Measurements from ENCODE around the gene MKRN2. TPM values are rescaled to one million over a fixed set of nuclear protein-coding genes. Genes with fewer than 3 reads are reported as not detected.
"Not testable (repeated sequence)": the region's sequence is repeated elsewhere in the genome, so short reads cannot be mapped to it uniquely, and the experiment has no call there.

MKRN2 gene
- total RNA-seq, 1 experiment from 2014 or later = 29.0 TPM

DNA sequence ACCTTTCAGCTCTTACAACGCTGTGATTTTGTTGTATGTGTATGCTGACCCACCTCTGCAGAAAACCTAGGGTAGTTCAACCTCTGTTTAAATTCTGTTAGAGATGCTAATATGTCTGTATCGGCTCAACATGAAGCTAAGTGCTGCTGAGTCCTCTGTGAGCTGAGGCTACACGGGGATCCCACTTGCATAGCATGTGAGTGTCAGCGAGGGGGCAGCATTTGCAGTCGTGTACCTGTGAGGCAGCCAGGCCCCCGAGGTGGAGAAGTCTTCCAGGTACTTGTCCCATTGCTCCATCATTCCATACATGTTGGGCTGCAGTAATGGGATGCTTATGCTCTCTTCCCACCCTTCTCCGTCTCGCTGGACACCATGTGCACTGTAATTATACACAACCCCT, 15.3 kb upstream of the MKRN2 start:
- Histone ChIP-seq H3K36me3 (replicated peaks; ENCODE audit: control insufficient read depth, insufficient read depth, low read length) (no peaks in the 10 kb centered on the region; the same call in 1 of the 2 replicates), H3K4me3 (ENCODE audit: insufficient read depth, low read depth, low read length) (no peak overlapping the region), H3K27me3 (ENCODE audit: control insufficient read depth, insufficient read depth, low read length) (no peaks in the 10 kb centered on the region)
- peak; percentile 59 for DNase-seq

DNA sequence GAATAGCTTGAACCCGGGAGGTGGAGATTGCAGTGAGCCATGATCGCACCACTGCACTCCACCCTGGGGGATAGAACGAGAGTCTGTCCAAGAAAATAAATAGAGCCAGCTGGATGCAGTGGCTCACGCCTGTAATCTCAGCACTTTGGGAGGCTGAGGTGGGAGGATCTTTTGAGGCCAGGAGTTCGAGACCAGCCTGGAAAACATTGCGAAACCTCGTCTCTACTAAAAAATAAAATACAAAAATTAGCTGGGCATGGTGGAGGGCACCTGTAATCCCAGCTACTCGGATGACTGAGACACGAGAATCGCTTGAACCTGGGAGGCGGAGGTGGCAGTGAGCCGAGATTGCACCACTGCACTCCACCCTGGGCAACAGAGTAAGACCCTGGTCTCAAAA, 13.4 kb upstream of the MKRN2 start:
- not testable (repeated sequence) for H3K27me3 ChIP-seq (ENCODE audit: control insufficient read depth, insufficient read depth, low read length); H3K4me3 ChIP-seq (ENCODE audit: insufficient read depth, low read depth, low read length); H3K36me3 ChIP-seq (replicated peaks; ENCODE audit: control insufficient read depth, insufficient read depth, low read length); DNase-seq

DNA sequence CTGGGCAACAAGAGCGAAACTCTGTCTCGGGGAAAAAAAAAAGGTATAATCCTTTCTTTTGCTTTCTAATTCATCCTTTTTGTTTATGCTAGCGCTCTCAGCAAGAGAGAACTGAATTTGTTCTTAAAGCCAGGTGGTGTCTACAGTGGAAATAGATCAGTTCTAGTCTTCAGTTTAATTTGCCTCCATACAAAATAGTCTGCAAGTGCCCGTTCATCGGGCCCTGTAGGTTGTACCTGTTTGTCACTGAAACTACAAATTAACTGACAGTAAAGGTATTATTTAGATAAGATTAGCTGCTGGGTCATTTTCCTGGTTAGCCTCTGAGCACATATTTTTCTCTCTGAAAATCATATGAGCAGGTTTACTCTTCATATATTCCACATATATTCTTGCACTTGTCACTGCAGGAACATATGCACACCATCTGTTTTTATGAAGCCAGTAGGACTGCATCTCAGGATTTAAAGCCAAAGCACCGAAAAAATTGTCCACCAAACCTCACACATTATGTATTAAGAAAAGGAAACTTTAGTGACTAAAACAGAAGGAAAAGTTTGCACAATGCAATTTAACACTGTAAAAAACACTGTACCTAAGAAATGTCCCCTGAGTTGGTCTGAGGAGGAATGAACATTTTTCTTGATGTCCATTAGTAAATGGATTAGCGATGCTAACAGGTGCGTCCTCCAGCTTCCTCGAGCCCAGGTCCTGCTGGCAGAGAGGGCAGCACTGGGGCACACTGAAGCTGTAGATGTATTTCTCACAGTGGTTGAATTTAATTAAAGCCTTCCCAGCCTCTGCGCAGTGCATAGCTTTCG, 12.0 kb upstream of the MKRN2 start:
- DNase-seq = no peak
- Histone ChIP-seq H3K27me3 (ENCODE audit: control insufficient read depth, insufficient read depth, low read length) (no peaks in the 10 kb centered on the region), H3K36me3 (replicated peaks; ENCODE audit: control insufficient read depth, insufficient read depth, low read length) (no peaks in the 10 kb centered on the region; the same call in 1 of the 2 replicates), H3K4me3 (ENCODE audit: insufficient read depth, low read depth, low read length) (no peak overlapping the region)

DNA sequence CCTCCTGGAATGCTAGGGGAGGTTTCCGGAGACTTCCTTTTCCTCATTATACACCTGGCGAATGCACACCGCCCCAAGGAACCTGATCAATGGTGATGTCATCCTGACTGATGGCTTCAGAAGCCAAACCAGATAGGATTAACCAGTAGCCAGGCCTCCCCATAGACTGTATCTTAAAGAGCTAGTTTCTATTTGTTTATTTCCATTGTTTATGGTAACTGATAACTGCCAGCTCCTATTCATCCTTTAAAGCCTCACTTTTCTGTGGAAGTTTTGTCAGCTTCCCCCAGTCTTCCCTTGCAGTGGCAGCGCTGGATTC, 11.5 kb upstream of the MKRN2 start, which contains the start of gene MKRN2OS:
Gene MKRN2OS, minus strand, starts transcription at position 27 of the 319 bp plus-strand sequence. CDS start 35 bp downstream, outside the sequence.
- peak; percentile 60 for DNase-seq
- Histone ChIP-seq H3K4me3 (ENCODE audit: insufficient read depth, low read depth, low read length) (no peak within 1 kb of the TSS), H3K27me3 (ENCODE audit: control insufficient read depth, insufficient read depth, low read length) (no peaks in the 10 kb centered on the region), H3K36me3 (replicated peaks; ENCODE audit: control insufficient read depth, insufficient read depth, low read length) (no peaks in the 10 kb centered on the region)

- Histone ChIP-seq H3K36me3 (replicated peaks; ENCODE audit: control insufficient read depth, insufficient read depth, low read length) (no peaks in the 10 kb centered on the region), H3K27me3 (ENCODE audit: control insufficient read depth, insufficient read depth, low read length) (peaks cover 4% of the 10 kb centered on the region; the same call in 1 of the 2 replicates), H3K4me3 (ENCODE audit: insufficient read depth, low read depth, low read length) (no peak overlapping the region)
- no peak for DNase-seq
Observed at GRCh38 chr3:12549971-12550760, 6.7 kb upstream of the MKRN2 start.

DNA sequence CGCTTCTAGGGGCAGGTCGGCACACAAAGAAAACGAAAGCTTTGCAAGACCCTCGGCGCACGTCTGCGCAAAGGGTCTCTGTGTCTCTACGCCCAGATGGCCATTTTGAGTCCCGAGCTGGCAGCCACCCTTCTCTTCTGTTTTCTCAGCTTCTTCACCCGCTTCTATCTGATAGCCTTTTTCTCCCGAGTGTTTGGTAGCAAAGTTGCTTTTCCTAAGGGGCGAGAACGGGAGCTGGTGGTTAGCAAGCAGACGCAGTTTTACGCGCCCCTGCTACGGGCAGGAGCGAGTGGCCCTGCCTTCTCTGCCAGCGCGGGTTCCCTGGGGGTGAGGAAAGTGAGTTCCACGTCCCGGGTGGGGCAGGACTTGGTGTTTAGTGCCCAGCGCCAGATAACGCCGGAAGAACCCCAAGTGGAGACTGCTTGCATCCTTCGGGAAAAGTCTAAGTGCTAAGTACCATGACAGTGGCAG, 2.9 kb upstream of the MKRN2 start:
- Histone ChIP-seq H3K4me3 (ENCODE audit: insufficient read depth, low read depth, low read length) (peak overlapping the region; percentile 39), H3K36me3 (replicated peaks; ENCODE audit: control insufficient read depth, insufficient read depth, low read length) (no peaks in the 10 kb centered on the region), H3K27me3 (ENCODE audit: control insufficient read depth, insufficient read depth, low read length) (peaks cover 4% of the 10 kb centered on the region; the same call in 1 of the 2 replicates)
- peak; percentile 49 for DNase-seq

DNA sequence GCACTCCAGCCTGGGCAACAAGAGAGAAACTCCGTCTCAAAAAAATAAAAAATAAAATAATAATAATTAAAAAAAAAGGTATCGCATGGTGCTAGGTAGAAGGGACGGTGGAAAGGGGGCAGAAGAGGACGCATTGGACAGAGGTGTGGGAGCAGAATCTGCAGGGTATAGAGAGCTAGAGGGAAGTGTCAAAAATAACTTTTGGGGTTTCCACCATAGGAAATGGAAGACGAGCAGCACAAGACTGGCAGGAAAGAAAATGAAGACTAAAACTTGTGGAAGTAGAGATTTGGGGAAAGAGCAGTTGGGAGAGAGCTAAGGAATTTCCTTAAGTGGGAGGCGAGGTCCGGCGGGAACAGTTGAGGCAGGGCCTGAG, 585 bp upstream of the MKRN2 start:
- no peak for DNase-seq
- Histone ChIP-seq H3K4me3 (ENCODE audit: insufficient read depth, low read depth, low read length) (peak overlapping the region; percentile 93), H3K36me3 (replicated peaks; ENCODE audit: control insufficient read depth, insufficient read depth, low read length) (no peaks in the 10 kb centered on the region), H3K27me3 (ENCODE audit: control insufficient read depth, insufficient read depth, low read length) (peaks cover 4% of the 10 kb centered on the region; the same call in 1 of the 2 replicates)

DNA sequence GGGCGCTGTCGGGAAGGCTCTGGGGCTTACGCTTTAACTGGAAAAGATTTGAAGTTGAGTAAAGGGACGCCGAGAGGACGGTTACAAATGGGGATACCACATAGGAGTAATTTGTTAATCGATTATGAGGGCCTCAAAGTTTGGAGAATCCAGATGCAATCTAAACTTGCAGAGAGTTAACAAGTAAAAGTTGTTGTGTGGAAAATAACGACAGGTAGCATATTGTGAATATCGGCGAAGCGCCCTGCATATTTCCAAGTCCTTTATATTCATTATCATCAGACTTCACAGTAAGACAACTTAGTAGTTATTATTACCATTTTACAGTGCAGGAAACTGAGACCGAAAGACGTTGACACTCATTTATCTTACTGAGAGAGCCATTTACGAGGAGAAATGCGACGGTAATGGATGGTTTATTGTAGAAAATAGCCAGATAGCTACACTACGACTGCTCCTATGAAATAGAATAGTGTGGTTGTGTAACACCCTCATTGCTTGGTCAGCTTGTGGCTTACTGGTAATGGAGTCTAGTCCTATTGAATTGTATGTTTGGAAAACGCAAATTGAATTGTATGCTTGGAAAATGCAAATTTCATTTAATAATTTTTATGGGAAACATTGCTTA, 700 bp downstream of the MKRN2 start:
- peaks cover 4% of the 10 kb centered on the region; the same call in 1 of the 2 replicates for H3K27me3 ChIP-seq (ENCODE audit: control insufficient read depth, insufficient read depth, low read length)
- DNase-seq = no peak
- no peaks in the 10 kb centered on the region for H3K36me3 ChIP-seq (replicated peaks; ENCODE audit: control insufficient read depth, insufficient read depth, low read length)
- H3K4me3 ChIP-seq (ENCODE audit: insufficient read depth, low read depth, low read length) = peak overlapping the region; percentile 93

DNA sequence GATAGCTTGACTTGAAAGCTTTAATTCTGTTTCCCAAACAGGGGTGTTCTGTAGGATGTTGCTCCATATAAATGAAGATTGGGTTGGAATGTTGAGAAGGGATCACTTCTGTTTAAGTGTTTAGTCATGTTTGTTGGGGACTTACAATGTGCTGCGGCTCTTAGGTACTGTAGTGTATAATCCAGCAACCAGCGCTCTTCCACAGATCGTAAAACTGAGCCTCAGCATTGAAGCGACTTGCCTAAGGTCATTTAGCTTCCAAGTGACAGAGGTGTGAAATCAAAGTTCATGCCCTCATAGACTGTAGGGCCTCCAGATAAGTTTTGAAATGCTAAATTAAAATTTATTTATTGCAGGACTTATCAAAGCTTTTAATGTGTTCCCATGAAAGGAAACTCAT, 1.8 kb downstream of the MKRN2 start:
- H3K36me3 ChIP-seq (replicated peaks; ENCODE audit: control insufficient read depth, insufficient read depth, low read length) = no peaks in the 10 kb centered on the region
- H3K27me3 ChIP-seq (ENCODE audit: control insufficient read depth, insufficient read depth, low read length) = peaks cover 4% of the 10 kb centered on the region; the same call in 1 of the 2 replicates
- H3K4me3 ChIP-seq (ENCODE audit: insufficient read depth, low read depth, low read length) = no peak overlapping the region
- DNase-seq = no peak

DNA sequence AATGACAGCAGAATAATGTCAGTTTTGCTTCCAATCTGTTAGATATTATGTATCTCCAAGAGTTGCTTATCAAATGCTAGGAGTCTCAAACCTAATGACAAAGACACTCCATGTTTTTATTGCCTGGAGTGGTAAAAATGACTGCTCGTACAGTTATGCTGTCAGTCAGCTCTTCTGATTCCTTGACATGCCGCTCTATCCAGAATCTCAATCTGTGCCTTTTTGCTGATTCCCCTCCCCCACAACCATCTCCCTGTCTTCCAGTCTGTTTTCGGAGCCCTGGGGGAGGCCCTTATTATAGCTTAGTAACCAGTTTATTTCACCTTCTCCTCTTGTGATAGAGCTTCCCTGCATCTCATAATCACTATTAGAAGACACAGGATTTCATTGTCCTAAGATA, 2.6 kb downstream of the MKRN2 start:
- no peak overlapping the region for H3K4me3 ChIP-seq (ENCODE audit: insufficient read depth, low read depth, low read length)
- no peaks in the 10 kb centered on the region for H3K36me3 ChIP-seq (replicated peaks; ENCODE audit: control insufficient read depth, insufficient read depth, low read length)
- DNase-seq = peak; percentile 17
- H3K27me3 ChIP-seq (ENCODE audit: control insufficient read depth, insufficient read depth, low read length) = peaks cover under 1% of the 10 kb centered on the region; the same call in 1 of the 2 replicates

GRCh38 chr3:12560505-12561190, 3.8 kb downstream of the MKRN2 start:
- no peak overlapping the region for H3K4me3 ChIP-seq (ENCODE audit: insufficient read depth, low read depth, low read length)
- no peak for DNase-seq
- no peaks in the 10 kb centered on the region for H3K36me3 ChIP-seq (replicated peaks; ENCODE audit: control insufficient read depth, insufficient read depth, low read length)
- H3K27me3 ChIP-seq (ENCODE audit: control insufficient read depth, insufficient read depth, low read length) = no peaks in the 10 kb centered on the region

DNA sequence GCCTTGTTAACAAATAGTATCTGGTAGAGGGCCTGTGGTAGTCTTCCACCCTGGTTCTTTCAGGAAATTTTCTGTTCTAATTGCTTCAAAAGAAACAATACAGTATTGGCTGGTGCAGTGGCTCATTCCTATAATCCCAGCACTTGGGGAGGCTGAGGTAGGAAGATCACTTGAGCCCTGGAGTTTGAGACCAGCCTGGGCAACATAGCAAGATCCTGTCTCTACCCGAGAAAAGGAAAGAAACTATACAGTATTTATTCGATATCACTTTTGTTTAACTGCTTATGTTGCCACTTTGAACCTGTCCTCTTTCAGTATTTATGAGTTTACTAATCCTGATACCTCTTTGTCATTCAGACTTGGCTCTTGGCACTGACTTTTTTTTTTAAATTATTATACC, 4.5 kb downstream of the MKRN2 start:
- Histone ChIP-seq H3K27me3 (ENCODE audit: control insufficient read depth, insufficient read depth, low read length) (no peaks in the 10 kb centered on the region), H3K4me3 (ENCODE audit: insufficient read depth, low read depth, low read length) (no peak overlapping the region), H3K36me3 (replicated peaks; ENCODE audit: control insufficient read depth, insufficient read depth, low read length) (no peaks in the 10 kb centered on the region)
- no peak for DNase-seq

- Histone ChIP-seq H3K27me3 (ENCODE audit: control insufficient read depth, insufficient read depth, low read length) (no peaks in the 10 kb centered on the region), H3K36me3 (replicated peaks; ENCODE audit: control insufficient read depth, insufficient read depth, low read length) (no peaks in the 10 kb centered on the region), H3K4me3 (ENCODE audit: insufficient read depth, low read depth, low read length) (no peak overlapping the region)
- DNase-seq = no peak
Observed at GRCh38 chr3:12562451-12562850, 5.6 kb downstream of the MKRN2 start.

DNA sequence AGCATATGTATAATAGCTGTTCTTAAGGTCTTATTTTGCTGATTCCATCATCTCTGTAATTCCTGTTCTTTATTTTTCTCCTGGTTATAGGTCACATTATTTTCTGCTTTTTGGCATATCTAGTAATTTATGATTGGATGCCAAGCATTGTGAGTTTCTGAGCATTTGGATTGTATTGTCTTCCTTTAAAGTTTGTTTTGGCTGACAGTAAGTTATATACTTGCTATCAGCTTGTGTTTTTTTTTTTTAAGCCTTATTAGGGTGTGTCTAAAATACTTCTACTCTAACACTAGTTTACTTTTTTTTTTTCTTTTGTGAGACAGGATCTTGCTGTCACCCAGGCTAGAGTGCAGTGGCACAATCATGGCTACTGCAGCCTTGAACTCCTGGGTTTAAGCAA, 10.1 kb downstream of the MKRN2 start:
- no peak overlapping the region for H3K4me3 ChIP-seq (ENCODE audit: insufficient read depth, low read depth, low read length)
- no peaks in the 10 kb centered on the region for H3K27me3 ChIP-seq (ENCODE audit: control insufficient read depth, insufficient read depth, low read length)
- peaks cover 13% of the 10 kb centered on the region for H3K36me3 ChIP-seq (replicated peaks; ENCODE audit: control insufficient read depth, insufficient read depth, low read length)
- no peak for DNase-seq

All from H7 (cell line).